GM12873 (cell line): Measurements from ENCODE around the gene ARHGAP22.

ENCODE experiments used
- TF ChIP-seq, protein P1 (sequence below): IDR thresholded peaks from 2 replicates; pipeline ENCODE4 v1.5.1; 2012; ENCODE audit warnings: low read depth, mild to moderate bottlenecking, moderate library complexity, low read length, control low read depth; ENCODE audit not compliant: insufficient read depth; ENCODE audit errors: missing control alignments

Gene ARHGAP22

DNA sequence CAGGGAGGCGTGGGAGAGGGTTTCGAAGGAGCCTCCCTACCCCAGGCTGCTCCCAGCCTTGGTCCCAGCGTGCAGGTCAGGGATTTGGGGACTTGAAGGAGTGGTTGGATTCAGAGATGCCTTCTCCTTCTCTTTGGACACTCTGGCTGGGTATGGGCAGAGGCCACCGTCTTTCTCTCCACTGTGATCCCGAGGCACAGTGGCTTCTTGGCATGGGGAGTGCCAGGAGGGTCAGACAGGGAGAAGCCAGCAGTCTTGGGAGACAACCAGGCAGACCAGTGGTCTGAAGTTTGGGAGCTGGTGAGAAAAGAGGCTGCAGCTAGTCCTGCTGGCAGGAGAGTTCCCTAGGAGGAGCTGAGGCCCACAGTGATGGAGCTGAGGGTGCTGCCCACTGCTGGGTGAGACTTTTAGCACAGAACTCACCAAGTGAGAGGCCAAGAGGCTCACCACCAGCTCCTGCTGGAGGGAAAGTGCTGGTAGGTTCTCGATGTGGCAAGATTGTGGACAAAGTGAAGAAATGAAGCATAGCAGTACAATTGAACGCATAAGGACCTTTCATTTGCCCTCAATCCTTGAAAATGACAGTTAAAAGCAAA, 44.6 kb upstream of the ARHGAP22 start:
- TF ChIP-seq, protein P1, sequence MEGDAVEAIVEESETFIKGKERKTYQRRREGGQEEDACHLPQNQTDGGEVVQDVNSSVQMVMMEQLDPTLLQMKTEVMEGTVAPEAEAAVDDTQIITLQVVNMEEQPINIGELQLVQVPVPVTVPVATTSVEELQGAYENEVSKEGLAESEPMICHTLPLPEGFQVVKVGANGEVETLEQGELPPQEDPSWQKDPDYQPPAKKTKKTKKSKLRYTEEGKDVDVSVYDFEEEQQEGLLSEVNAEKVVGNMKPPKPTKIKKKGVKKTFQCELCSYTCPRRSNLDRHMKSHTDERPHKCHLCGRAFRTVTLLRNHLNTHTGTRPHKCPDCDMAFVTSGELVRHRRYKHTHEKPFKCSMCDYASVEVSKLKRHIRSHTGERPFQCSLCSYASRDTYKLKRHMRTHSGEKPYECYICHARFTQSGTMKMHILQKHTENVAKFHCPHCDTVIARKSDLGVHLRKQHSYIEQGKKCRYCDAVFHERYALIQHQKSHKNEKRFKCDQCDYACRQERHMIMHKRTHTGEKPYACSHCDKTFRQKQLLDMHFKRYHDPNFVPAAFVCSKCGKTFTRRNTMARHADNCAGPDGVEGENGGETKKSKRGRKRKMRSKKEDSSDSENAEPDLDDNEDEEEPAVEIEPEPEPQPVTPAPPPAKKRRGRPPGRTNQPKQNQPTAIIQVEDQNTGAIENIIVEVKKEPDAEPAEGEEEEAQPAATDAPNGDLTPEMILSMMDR, result no peak

DNA sequence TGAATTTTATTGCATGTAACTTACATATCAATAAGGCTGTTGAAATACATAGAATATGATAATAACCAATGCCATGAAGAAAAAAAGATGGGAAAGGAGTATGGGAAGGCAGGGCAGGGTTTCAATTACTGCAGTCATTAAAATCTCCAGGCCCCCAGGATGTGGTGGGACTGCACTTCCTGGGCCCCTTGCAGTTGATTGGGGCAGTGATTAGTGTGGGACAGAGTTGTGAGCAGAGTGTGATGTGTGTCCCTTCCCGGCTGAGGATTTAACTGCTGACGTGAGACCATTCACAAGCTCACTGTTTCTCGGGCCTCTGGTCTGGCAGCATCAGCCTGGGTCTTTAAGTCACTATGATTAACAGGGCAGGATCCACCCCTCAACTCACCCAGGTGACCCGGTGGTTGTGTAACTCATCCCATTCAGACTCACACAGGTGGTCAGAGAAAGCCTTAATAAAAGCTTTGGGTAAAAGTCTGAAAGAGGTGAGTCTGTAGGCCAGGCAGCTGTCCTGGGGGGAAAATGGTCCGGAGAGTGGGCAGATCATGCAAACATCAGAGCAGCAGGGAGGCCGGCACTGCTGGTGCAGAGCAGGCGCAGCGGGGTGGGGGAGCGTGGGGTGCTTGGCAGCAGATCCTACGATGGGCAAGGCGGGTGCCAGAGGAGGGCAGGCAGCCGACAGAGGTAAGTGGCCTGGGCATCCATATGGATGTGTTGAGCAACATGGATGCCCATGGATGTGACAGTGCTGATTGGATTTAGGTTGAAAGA, 43.5 kb upstream of the ARHGAP22 start:
- TF ChIP-seq, protein P1, result no peak

DNA sequence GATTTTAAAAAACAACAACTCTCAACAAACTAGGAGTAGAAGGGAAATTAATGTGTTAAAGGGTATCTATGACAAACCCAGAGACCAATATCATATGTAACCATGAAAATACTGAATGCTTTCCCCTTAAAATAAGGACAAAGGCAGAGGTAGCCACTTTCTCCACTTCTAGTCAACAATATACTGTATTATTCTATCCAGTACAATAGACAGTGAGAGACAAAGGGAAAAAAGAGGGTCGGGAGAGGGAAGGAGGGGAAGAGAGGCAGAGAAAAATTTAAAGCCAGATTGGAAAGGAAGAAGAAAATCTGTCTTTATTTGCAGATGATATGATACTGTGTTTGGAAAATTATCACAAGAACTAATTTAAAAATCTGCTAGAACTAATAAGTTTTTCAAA, 40.7 kb upstream of the ARHGAP22 start:
- TF ChIP-seq, protein P1, result no peak

DNA sequence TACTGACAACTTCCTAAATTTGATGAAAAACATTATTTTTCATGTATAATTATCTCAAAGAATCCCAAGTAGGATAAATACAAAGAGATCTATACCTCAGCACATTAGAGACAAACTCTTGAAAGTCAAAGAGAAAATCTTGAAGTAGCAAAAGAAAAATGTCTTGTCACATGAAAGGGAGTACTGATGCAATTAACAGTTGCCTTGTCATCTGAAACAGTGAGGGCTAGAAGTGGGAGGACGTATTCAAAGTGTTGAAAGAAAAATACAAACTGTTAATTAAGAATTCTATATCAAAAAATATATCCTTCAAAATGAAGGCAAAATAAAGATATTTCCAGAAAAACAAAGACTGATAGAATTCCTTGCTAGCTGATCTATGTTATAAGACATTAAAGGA, 35.5 kb upstream of the ARHGAP22 start:
- TF ChIP-seq, protein P1, result no peak

DNA sequence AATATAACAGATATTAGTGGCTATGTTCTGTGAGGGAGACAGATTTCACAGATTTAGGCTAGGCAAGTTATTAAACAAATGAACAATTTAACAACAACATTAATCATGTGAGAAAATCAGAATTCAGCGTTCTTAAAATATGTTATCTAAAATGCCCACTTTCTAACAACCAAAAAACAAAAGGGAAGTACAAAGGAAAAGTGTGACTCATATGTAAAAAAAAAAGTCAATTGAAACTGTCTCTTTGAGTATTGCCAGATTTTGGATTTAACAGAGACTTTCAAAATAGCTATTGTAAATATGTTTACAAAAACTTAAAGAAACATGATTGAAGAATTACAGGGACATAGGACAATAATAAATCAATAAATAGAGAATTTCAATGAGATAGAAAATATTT, 34.8 kb upstream of the ARHGAP22 start:
- TF ChIP-seq, protein P1, result no peak

DNA sequence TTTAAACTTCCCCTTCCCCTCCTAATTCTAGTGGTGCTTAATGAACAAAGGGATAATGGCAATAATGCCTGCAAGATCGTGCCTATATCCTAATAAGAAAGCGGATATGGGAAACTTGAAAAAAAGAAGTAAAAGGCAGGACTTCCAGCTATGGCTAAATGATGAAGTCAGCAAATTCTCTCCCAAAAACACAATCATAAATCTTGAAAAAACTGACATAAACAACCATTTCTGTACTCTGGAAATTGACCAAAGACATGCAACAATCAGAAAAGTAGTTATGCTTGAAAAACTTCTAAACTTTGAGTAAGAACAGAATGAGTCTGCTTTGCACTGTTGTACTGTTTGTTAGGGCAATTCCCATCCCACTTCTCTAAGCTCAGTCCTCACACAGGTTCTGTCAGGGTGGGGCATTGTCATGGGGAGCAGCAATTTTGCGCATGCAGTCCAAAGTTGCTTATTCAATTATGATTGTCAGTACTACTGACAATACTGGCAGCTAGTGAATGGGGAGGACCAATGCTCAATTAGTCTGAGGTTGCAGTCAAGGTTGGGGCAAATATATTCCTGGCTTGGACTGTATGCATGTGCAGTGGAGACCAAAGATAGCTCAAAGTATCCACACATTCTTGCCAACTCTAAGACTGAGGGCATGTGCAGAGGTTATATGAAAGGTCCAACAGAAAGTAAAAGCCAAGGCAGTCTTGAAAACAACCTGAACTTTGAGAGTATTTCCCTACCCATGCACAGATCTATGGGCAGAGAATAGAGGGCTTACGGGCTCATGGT, 34.1 kb upstream of the ARHGAP22 start:
- TF ChIP-seq, protein P1, result no peak

DNA sequence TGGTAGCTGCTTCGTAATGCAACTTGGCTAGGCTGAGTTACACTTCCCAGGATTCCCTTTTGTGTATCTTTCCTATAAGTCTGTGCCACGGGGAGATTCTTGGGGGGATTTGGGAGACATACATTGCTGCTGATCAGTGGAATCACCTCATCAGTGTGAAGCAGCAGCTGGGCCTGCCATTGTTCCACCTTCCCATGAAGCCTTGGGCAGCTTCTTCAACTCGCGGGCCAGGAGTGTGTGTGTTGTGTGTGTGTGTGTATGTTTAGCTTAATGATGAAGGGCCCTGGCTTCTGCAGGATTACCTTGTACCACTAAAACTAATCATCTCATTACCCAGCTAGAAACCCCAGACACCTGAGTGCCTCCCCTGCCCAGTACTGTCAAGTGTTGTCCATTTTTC, 33.3 kb upstream of the ARHGAP22 start:
- TF ChIP-seq, protein P1, result no peak
